Pancreas (tissue), 10 donors: Measurements from ENCODE around the gene SPART. TPM values are rescaled to one million over a fixed set of nuclear protein-coding genes. Genes with fewer than 3 reads are reported as not detected.

Experiments used
- ATAC-seq, 4 donors: fragments of 200-7000 bp; cut with Tn5 transposase; one replicate each; pipeline versions ENCODE4 v1.8.0 to v1.9.1; 2020; ENCODE audit warnings: mild to moderate bottlenecking in 4 of 4, moderate library complexity in 4 of 4
- DNase-seq, 6 donors: peaks; one replicate each; pipeline ENCODE4 v3.0.0-alpha.2; 2020
- FAIRE-seq: peaks from 2 replicates; lab custom pipeline; 2012; peaks lifted over from hg19 to GRCh38; lab: Jason Lieb, UNC
- H3K27ac ChIP-seq, 4 donors: fragments of 200-600 bp; sonication (generic); 1 replicate in 3 of 4; 2 replicates in 1 of 4; pipeline versions ENCODE4 v1.5.0 to v1.8.0; 2020
- H3K27me3 ChIP-seq, 4 donors: fragments of 200-600 bp; one replicate each; pipeline ENCODE4 v1.8.0; 2021
- H3K36me3 ChIP-seq, 3 donors: fragments of 200-600 bp; sonication (generic) in 1 of 3; one replicate each; pipeline versions ENCODE4 v1.5.0 to v1.8.0; 2020 to 2021
- H3K4me1 ChIP-seq, 3 donors: fragments of 200-600 bp; one replicate each; pipeline ENCODE4 v1.8.0; 2021
- H3K4me3 ChIP-seq, 4 donors: fragments of 200-600 bp; sonication (generic) in 2 of 4; one replicate each; pipeline versions ENCODE4 v1.5.0 to v1.8.0; 2020 to 2021
- H3K9me3 ChIP-seq, 4 donors: fragments of 200-600 bp; one replicate each; pipeline ENCODE4 v1.8.0; 2021
- WGBS, 2 donors: extraction: QIAGEN DNeasy Blood & Tissue Kit; methylation state at CpG; one replicate each; pipeline ENCODE4 v1.1.7; 2013; 5-methylcytosine and 5-hydroxymethylcytosine counted together
- intact Hi-C, 3 donors: fragments of 100-400 bp; cut with DNase I; formaldehyde crosslinking; loops; one replicate each; pipeline versions ENCODE4 v1.11.1 to v1.14.2; 2022
- polyA plus RNA-seq, 2 donors: library from polyadenylated mRNA; stranded (reverse); fragments of 200-250 nt; gene quantifications; one replicate each; pipeline ENCODE4 v1.2.3, GENCODE V29; 2013
- total RNA-seq, 6 donors: library from RNA; stranded (reverse); fragmentation: NEBNext Ultra II Directional in 4 of 6; extraction: Animal tissue kit (Norgen Biotek cat#: 25700) in 4 of 6; gene quantifications; one replicate each; pipeline versions ENCODE4 v1.2.1 to v1.2.4, GENCODE V29; 2021 to 2023
- TF ChIP-seq, protein P1 (sequence below), 4 donors: fragments of 200-600 bp; sonication (generic) in 3 of 4; IDR thresholded peaks; one replicate each; pipeline versions ENCODE4 v1.5.0 to v1.8.0; 2021; ENCODE audit warnings: antibody characterized with exemption in 4 of 4
- donor health status: healthy with polysubstance abuse.
- donor health status: DM: no; HTN: no; CAD: no; lungs with moderate emphysema.
- donor health status: DM: no; HTN: no; CAD: no.
- donor health status: control.
- donor health status: control.
- donor health status: Bipolar disorder and iron deficiency.
- donor health status: DM: yes; HTN: yes; CAD: no.
- donor health status: DM: no; HTN: no; CAD: no.
- donor health status: DM: no; HTN: no; CAD: no.
- donor health status: DM: yes; HTN: yes; CAD: no.

SPART gene
- total and polyA plus RNA-seq, 8 donors, result 5.9 to 18.7 (median 12.0) TPM

DNA sequence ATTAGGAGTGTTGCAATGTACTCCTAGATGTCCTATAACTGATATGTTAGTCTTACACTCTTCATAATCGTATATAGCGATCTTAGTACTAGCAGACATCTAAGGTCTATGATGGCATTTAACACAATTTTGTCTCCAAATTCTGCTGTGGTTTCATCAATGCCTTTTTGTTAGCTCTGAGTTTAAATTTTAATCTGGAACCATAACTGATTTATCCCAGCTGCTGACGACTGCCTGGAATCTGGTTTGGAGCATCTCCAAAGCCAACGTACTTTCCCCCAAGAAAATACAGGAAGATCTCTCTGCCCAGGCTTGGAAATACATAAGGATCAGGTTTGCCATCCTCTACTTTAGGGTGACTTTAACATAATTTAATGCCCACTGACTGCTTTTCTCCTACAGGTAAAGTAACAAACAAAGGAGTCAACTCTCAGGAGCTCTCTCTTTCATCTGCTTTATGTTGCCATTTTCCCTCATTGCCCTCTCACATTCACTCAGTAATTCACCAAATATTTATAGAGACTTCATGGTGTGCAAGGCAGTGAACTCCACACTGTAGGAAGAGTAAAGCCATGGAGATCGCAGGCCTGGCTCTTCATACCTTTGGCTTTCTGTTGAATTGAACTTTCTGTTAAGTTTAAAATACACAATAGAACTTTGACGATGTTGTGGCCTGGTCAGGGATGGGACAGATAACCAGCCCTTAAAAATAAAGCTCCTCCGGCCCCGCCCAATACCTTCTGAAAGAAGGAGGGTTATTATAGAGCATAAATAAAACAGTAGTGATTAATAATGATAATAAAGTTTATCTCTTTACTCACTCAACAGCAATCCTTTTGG lies 23.3 kb upstream of the SPART start:
- no peak for ATAC-seq
- H3K4me1 ChIP-seq, result no peaks in the 10 kb centered on the region
- H3K9me3 ChIP-seq, result no peaks in the 10 kb centered on the region
- no peak overlapping the region for H3K27ac ChIP-seq
- H3K27me3 ChIP-seq, result no peaks in the 10 kb centered on the region
- FAIRE-seq, result no peak
- whole genome bisulfite sequencing, 2 donors, result 65 to 66% methylated on average over 8 of the region's 8 CpGs
- no peak for DNase-seq
- TF ChIP-seq, protein P1, sequence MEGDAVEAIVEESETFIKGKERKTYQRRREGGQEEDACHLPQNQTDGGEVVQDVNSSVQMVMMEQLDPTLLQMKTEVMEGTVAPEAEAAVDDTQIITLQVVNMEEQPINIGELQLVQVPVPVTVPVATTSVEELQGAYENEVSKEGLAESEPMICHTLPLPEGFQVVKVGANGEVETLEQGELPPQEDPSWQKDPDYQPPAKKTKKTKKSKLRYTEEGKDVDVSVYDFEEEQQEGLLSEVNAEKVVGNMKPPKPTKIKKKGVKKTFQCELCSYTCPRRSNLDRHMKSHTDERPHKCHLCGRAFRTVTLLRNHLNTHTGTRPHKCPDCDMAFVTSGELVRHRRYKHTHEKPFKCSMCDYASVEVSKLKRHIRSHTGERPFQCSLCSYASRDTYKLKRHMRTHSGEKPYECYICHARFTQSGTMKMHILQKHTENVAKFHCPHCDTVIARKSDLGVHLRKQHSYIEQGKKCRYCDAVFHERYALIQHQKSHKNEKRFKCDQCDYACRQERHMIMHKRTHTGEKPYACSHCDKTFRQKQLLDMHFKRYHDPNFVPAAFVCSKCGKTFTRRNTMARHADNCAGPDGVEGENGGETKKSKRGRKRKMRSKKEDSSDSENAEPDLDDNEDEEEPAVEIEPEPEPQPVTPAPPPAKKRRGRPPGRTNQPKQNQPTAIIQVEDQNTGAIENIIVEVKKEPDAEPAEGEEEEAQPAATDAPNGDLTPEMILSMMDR (IDR thresholded peaks at IDR 0.05), result no peak
- H3K36me3 ChIP-seq, result no peaks in the 10 kb centered on the region
- no peak overlapping the region for H3K4me3 ChIP-seq
- intact Hi-C loops, result no loop called here

DNA sequence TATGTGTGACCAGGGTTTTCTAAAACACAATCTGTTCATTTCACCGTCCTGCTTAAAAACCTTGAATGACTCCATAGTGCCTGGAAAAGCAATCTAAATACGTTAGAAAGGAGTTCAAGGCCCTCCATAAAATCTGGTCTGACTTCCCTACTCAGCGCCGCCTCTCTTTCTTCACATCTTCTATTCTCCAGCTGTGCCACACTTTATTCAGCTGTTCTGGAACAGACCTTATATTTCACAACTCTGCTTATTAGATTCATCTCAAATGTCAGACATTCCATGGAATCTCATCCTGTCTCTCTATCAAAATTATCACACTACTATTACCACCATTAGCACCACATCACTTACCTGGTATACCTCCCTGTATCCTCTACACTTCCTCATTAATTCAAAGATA lies 19.8 kb upstream of the SPART start:
- WGBS, 2 donors, result 69 to 70% methylated on average over 4 of the region's 4 CpGs
- intact Hi-C loops, result no loop called here
- no peaks in the 10 kb centered on the region for H3K9me3 ChIP-seq
- H3K36me3 ChIP-seq, result no peaks in the 10 kb centered on the region
- no peak for FAIRE-seq
- ATAC-seq, result no peak
- no peak for DNase-seq
- H3K4me3 ChIP-seq, result no peak overlapping the region
- no peak overlapping the region for H3K27ac ChIP-seq
- TF ChIP-seq, protein P1 (IDR thresholded peaks at IDR 0.05), result no peak
- H3K27me3 ChIP-seq, result no peaks in the 10 kb centered on the region
- H3K4me1 ChIP-seq, result no peaks in the 10 kb centered on the region

GRCh38 chr13:36363366-36363863 lies 17.2 kb upstream of the SPART start:
- H3K27ac ChIP-seq, result no peak overlapping the region
- H3K36me3 ChIP-seq, result no peaks in the 10 kb centered on the region
- no peak overlapping the region for H3K4me3 ChIP-seq
- TF ChIP-seq, protein P1 (IDR thresholded peaks at IDR 0.05), result no peak
- ATAC-seq (no peak), FAIRE-seq (no peak), DNase-seq (no peak)
- H3K4me1 ChIP-seq, result no peaks in the 10 kb centered on the region
- no peaks in the 10 kb centered on the region for H3K9me3 ChIP-seq
- WGBS, 2 donors, result 81 to 83% methylated on average over 3 of the region's 3 CpGs
- intact Hi-C loops, result no loop called here
- no peaks in the 10 kb centered on the region for H3K27me3 ChIP-seq

GRCh38 chr13:36362914-36363313 lies 16.7 kb upstream of the SPART start:
- FAIRE-seq (no peak), ATAC-seq (no peak), DNase-seq (no peak)
- TF ChIP-seq, protein P1 (IDR thresholded peaks at IDR 0.05), result no peak
- no peaks in the 10 kb centered on the region for H3K27me3 ChIP-seq
- H3K9me3 ChIP-seq, result no peaks in the 10 kb centered on the region
- no peak overlapping the region for H3K4me3 ChIP-seq
- no peaks in the 10 kb centered on the region for H3K4me1 ChIP-seq
- H3K27ac ChIP-seq, result no peak overlapping the region
- WGBS, 2 donors, result 57 to 65% methylated on average over 3 of the region's 3 CpGs
- no peaks in the 10 kb centered on the region for H3K36me3 ChIP-seq
- intact Hi-C loops, result no loop called here

DNA sequence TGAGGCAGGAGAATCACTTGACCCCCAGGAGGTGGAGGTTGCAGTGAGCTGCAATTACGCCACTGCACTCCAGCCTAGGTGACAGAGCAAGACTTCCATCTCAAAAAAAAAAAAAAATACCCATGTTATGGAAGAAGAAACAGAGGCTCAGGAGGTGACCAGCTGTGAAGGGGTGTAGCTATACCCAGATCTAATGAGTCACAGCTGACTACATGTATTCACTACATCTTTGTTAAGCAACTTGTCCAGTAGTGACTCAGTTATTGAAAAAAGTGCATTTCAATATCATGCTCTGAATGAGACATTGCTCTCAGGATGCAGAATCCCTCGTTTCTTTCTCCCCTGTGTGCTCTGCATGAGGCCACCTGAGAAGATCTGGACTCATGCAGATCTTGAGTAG lies 16.1 kb upstream of the SPART start:
- no peak for FAIRE-seq
- H3K4me3 ChIP-seq, result no peak overlapping the region
- peak in 3 of 4 donors; percentile 27 to 35 (median 35) for ATAC-seq
- intact Hi-C loops, result no loop called here
- no peak for DNase-seq
- WGBS, 2 donors, result 75 to 85% methylated on average over 2 of the region's 2 CpGs
- H3K4me1 ChIP-seq, result no peaks in the 10 kb centered on the region
- no peaks in the 10 kb centered on the region for H3K36me3 ChIP-seq
- no peaks in the 10 kb centered on the region for H3K27me3 ChIP-seq
- no peaks in the 10 kb centered on the region for H3K9me3 ChIP-seq
- no peak overlapping the region for H3K27ac ChIP-seq
- TF ChIP-seq, protein P1 (IDR thresholded peaks at IDR 0.05), result no peak
